SU-DHL-6 (cell line): ENCODE measurements around the gene SLC35A3.

ENCODE experiments used
- CTCF ChIP-seq: fragments of 200-600 bp; sonication (generic); IDR thresholded peaks from one replicate; pipeline ENCODE4 v1.5.1; 2017; ENCODE audit warnings: antibody characterized with exemption, mild to moderate bottlenecking, low read length, moderate library complexity; ENCODE audit not compliant: insufficient read depth, poor library complexity, severe bottlenecking
- EZH2phosphoT487 ChIP-seq: fragments of 200-600 bp; sonication (generic), shearing (Covaris generic); conservative IDR thresholded peaks from 2 replicates; pipeline ENCODE4 v1.6.1; 2018; ENCODE audit warnings: mild to moderate bottlenecking, antibody characterized with exemption, low read length, moderate library complexity, mixed read lengths

- TF ChIP-seq EZH2phosphoT487 (no peak), CTCF (no peak)
Measured at GRCh38 chr1:100074604-100075395, 105.0 kb downstream of the SLC35A3 start.
